Measurements from ENCODE around the gene DPP8. TPM values are rescaled to one million over a fixed set of nuclear protein-coding genes. Genes with fewer than 3 reads are reported as not detected.

The DPP8 gene
- total RNA-seq, 2 experiments from 2014 or later = 27.7 to 32.6 TPM

DNA sequence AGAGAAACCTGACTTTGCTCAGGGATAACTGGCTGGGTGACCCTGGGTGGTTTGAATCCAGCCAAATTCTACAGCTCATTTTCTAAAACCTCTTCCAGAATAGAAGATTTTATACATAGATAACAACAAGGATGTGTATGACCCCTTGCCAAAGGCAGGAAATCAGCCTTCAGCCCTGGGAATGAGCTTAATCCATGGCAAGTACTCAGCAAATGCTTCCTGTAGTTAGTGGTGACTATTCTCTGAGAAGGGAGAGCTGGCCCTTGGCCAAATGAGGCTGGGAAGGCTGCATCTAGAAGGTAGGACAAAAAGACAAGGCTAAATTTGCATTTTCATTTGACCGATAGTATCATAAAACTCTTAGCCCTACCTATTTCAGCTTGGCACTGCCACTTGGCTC, 8.1 kb upstream of the DPP8 start:
- H3K36me3 Mint-ChIP-seq (ENCODE audit: low read depth) = no peaks in the 10 kb centered on the region
- TF ChIP-seq, protein P1, sequence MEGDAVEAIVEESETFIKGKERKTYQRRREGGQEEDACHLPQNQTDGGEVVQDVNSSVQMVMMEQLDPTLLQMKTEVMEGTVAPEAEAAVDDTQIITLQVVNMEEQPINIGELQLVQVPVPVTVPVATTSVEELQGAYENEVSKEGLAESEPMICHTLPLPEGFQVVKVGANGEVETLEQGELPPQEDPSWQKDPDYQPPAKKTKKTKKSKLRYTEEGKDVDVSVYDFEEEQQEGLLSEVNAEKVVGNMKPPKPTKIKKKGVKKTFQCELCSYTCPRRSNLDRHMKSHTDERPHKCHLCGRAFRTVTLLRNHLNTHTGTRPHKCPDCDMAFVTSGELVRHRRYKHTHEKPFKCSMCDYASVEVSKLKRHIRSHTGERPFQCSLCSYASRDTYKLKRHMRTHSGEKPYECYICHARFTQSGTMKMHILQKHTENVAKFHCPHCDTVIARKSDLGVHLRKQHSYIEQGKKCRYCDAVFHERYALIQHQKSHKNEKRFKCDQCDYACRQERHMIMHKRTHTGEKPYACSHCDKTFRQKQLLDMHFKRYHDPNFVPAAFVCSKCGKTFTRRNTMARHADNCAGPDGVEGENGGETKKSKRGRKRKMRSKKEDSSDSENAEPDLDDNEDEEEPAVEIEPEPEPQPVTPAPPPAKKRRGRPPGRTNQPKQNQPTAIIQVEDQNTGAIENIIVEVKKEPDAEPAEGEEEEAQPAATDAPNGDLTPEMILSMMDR (IDR thresholded peaks at IDR 0.05) = no peak
- ATAC-seq (no peak), DNase-seq (no peak)
- CTCF ChIA-PET = no interaction called here
- no peaks in the 10 kb centered on the region for H3K9me3 Mint-ChIP-seq
- intact Hi-C loops (cut with micrococcal nuclease) = no loop called here
- no peak overlapping the region for H3K27ac Mint-ChIP-seq
- POLR2A ChIA-PET = no interaction called here
- H3K4me3 Mint-ChIP-seq = no peak overlapping the region
- no peaks in the 10 kb centered on the region for H3K27me3 Mint-ChIP-seq
- H3K4me1 Mint-ChIP-seq (ENCODE audit: low read depth) = peaks cover 5% of the 10 kb centered on the region

DNA sequence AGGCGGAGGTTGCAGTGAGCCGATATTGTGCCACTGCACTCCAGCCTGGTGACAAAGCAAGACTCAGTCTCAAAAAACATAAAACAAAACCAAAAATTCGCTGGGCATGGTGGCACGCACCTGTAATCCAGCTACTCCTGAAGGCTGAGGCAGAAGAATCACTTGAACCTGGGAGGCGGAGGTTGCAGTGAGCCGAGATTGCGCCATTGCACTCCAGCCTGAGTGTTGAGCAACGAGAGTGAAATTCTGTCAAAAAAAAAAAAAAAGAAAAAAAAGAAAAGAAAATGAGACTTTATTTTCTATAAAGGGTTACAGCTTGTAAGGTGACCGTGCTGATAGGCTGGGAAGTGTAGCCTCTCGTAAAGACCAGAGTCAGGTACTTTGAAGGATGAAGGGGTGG, 6.7 kb upstream of the DPP8 start:
- H3K27me3 Mint-ChIP-seq = no peaks in the 10 kb centered on the region
- no peaks in the 10 kb centered on the region for H3K36me3 Mint-ChIP-seq (ENCODE audit: low read depth)
- H3K4me1 Mint-ChIP-seq (ENCODE audit: low read depth) = no peaks in the 10 kb centered on the region
- TF ChIP-seq, protein P1 (IDR thresholded peaks at IDR 0.05) = no peak
- no peaks in the 10 kb centered on the region for H3K9me3 Mint-ChIP-seq
- H3K4me3 Mint-ChIP-seq = no peak overlapping the region
- intact Hi-C loops (cut with micrococcal nuclease) = no loop called here
- ChIA-PET POLR2A (no interaction called here), CTCF (no interaction called here)
- ATAC-seq (no peak), DNase-seq (no peak)
- H3K27ac Mint-ChIP-seq = no peak overlapping the region

DNA sequence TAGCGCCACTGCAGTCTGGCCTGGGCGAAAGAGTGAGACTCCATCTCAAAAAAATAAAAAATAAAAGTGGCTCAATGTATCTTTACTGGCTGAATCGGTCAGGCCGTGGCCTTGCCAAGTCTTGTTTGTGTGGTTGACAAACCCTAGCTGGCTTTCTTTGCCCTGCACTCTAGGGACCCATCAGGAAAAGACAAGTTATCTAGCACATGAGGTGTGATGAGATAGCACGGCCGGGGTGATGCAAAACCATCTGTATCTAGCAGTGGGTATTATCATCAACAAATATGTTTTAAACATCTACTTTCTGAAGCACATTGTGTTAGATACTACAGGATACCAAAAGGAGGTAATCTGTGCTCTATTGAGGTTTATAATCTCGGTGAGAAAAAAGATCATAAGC, 3.9 kb upstream of the DPP8 start:
- ATAC-seq (no peak), DNase-seq (no peak)
- no peaks in the 10 kb centered on the region for H3K9me3 Mint-ChIP-seq
- H3K27me3 Mint-ChIP-seq = no peaks in the 10 kb centered on the region
- no peak overlapping the region for H3K4me3 Mint-ChIP-seq
- POLR2A ChIA-PET = no interaction called here
- CTCF ChIA-PET = interaction anchor here (1.5 kb wide), 1 partner anchor 8 kb away, joined by 4 read pairs; no protein-coding TSS in a partner anchor
- peaks cover 4% of the 10 kb centered on the region for H3K4me1 Mint-ChIP-seq (ENCODE audit: low read depth)
- H3K36me3 Mint-ChIP-seq (ENCODE audit: low read depth) = peaks cover under 1% of the 10 kb centered on the region
- intact Hi-C loops (cut with micrococcal nuclease) = no loop called here
- no peak overlapping the region for H3K27ac Mint-ChIP-seq
- TF ChIP-seq, protein P1 (IDR thresholded peaks at IDR 0.05) = no peak

DNA sequence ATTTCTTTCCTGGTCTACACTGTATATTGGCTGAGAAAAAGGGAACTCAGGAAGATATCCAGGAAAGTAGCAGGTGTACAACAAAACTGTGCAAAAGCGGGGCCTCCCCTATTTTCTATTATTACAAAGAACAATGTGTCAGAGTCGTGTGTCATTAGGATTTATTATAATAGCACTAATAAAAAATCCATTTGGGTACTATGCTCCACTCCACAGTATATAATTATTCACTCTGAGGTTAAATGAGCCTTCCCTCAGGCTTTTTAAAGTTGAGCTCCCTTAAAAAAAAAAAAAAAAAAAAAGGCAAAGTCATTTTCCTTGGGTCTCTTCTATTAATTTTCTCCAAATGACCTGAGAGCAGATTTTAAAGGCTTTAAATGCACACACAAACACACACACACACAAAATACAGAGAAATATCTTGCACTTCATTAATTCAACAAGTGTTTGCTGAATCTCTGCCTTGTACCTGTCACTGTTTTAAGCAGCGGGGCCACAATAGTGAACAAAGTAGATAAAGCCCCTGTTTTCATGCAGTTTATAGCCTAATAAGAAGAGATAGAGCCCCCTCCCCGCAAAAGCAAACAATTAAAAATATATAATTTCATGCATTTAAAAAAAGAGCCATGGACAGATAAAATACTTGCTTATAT, 1.3 kb upstream of the DPP8 start:
- Mint-ChIP-seq H3K4me3 (no peak overlapping the region), H3K36me3 (ENCODE audit: low read depth) (peaks cover 11% of the 10 kb centered on the region), H3K27me3 (no peaks in the 10 kb centered on the region), H3K4me1 (ENCODE audit: low read depth) (peaks cover 24% of the 10 kb centered on the region), H3K27ac (no peak overlapping the region), H3K9me3 (no peaks in the 10 kb centered on the region)
- TF ChIP-seq, protein P1 (IDR thresholded peaks at IDR 0.05) = no peak
- ATAC-seq (no peak), DNase-seq (no peak)
- CTCF ChIA-PET = interaction anchor here (0.7 to 1.5 kb wide), 2 partner anchors 21 to 26 kb away, joined by 3 to 7 read pairs; no protein-coding TSS in a partner anchor
- POLR2A ChIA-PET = interaction anchor here (1.5 kb wide), 1 partner anchor 9 kb away, joined by 4 read pairs; no protein-coding TSS in a partner anchor
- intact Hi-C loops (cut with micrococcal nuclease) = no loop called here

DNA sequence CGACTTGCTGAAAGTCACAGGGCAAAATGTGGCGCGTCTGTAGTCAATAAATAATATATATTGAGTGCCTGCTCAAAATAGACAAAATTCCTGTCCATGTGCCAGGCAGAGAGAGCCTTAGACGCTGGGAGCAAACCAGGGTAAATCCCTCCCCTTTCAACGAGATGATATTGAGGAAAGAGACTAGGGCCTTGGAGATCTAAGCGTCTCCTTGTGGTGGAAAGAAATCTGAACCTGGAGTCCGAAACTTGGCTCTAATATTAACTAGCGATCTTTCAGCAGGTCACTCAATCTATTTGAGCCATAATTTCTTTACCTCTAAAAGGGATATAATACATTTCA, 348 bp upstream of the DPP8 start:
- ChIA-PET POLR2A (interaction anchor here (1.5 kb wide), 1 partner anchor 10 kb away, joined by 4 read pairs; no protein-coding TSS in a partner anchor), CTCF (interaction anchor here (0.7 to 1.5 kb wide), 2 partner anchors 22 to 25 kb away, joined by 3 to 7 read pairs; no protein-coding TSS in a partner anchor)
- DNase-seq (no peak), ATAC-seq (peak; percentile 4)
- Mint-ChIP-seq H3K9me3 (no peaks in the 10 kb centered on the region), H3K4me1 (ENCODE audit: low read depth) (peaks cover 29% of the 10 kb centered on the region), H3K27ac (peak overlapping the region; percentile 91), H3K4me3 (peak overlapping the region; percentile 85), H3K27me3 (no peaks in the 10 kb centered on the region), H3K36me3 (ENCODE audit: low read depth) (peaks cover 17% of the 10 kb centered on the region)
- TF ChIP-seq, protein P1 (IDR thresholded peaks at IDR 0.05) = no peak
- intact Hi-C loops (cut with micrococcal nuclease) = no loop called here
